Activated CD4-positive, alpha-beta T cell treated with anti-CD3 and anti-CD28 coated beads, Interleukin-10, Interleukin-2, amounts not matched to agents 100 ng/mL and 50 ng/mL, durations not matched to agents 16 hours and 8 hours (primary cell): Measurements from ENCODE around the gene PAQR5.
"Not testable (repeated sequence)": the region's sequence is repeated elsewhere in the genome, so short reads cannot be mapped to it uniquely, and the experiment has no call there.

ENCODE experiments used
- DNase-seq: peaks from one replicate; pipeline ENCODE4 v3.0.0-alpha.2; 2020

The PAQR5 gene

DNA sequence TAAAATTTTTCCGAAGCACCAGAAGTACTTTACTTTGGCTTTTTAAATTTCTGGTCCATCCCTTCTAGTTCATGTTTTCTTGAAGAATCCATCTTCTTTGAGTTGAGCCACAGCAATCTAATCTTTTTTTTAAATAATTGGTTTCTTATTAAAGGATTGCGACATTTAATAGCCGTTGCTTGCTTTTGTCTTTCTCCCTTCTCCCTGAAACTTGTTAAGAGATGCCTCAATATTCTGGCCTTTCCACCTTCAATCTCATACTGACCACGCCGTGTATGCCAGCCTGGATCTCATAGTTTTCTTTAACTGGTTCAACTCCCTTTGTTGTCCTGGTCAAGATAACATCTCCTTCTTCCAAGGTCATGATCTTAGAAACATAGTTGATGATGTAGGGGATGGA lies 135.5 kb downstream of the PAQR5 start:
- no peak for DNase-seq

DNA sequence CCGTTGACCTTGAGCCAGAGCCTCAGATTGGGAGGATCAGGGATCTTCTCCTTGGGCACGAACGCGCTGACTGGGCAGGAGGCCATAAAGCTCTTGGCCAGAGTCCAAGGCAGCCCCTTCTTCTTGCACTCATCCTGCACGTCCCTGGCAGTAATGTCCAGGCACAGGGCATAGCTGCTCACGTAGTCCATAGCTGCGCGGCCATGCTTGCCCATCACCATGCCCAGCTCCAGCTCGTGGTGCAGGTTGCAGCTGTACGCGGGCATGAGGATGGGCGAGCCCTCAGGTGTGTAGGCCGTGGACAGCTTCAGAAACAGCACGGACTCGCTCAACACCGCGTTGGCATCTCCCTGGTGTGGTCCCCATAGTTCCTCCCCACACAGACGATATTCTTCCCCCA lies 136.0 kb downstream of the PAQR5 start:
- no peak for DNase-seq

DNA sequence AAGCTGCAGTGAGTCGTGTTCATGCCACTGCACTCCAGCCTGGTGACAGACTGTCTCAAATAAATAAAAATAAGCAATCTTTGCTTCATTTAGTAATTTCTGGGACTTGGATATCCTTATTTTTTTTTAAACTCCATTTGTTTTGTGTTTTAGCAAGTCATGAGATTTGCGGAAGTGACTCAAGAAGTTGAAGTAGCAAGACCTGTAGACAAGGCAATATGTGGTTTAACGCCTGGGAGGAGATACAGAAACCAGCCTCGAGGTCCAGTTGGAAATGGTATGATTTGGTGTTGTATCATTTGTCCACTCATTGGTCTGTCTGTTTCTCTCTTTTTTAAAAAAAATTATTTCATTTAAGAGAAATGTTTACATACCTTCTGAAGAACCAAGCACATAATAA lies 137.3 kb downstream of the PAQR5 start:
- DNase-seq, result no peak

DNA sequence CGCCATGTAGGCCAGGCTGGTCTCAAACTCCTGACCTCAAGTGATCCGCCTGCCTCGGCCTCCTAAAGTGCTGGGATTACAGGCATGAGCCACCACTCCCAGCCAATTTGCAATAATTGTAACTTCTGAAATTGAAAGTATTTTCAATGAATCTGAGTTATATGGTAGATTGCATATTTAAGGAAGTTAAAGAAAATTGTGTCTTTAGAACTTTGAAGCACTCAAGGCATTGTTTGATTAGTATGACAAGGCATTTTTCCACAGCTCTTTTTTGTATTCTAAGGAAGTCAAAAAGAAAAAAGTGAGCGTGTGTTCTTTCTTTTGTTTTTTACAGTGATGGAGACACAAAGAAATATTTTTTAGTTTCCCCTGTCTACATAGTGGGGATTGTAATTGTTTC lies 138.2 kb downstream of the PAQR5 start:
- no peak for DNase-seq

DNA sequence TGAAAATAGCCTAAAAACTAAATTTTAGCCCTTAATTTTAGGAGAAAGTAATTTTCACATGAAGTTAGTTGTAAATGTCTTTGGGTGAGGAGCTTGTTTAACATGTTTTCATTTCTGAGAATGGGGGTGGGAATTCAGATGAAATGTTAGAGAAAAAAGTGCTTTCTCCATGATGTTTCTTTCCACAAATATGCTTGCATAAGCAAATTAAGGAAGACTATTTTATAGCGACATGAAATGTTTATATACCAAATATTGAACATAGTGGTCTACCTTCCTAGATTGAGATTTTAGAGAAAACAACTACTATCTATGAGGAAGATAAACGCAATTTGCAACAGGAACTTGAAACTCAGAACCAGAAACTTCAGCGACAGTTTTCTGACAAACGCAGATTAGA lies 140.9 kb downstream of the PAQR5 start:
- DNase-seq, result no peak

DNA sequence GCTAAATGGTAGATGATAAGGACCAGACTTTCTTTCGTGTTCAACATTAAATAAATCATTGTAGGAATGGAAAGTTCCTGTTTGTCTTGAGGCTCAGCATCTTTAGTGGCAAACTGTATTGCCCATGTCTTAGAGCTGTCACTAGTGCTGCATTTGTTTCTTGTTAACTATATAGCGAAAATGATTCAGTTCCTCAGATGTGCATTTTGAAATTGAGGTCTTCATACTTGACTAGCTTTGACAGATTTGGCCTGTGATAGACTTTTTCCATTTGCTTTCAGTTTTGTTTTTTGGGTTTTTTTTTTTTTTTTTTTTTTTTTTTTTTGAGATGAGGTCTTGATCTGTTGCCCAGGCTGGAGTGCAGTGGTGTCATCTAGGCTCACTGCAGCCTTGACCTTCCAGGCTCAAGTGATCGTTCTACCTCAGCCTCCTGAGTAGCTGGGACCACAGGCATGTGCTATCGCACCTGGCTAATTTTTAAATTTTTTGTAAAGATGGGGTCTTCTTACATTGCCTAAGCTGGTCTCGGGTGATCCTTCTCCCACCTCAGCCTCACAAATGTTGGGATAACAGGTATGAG lies 144.4 kb downstream of the PAQR5 start:
- peak; percentile 30 for DNase-seq

DNA sequence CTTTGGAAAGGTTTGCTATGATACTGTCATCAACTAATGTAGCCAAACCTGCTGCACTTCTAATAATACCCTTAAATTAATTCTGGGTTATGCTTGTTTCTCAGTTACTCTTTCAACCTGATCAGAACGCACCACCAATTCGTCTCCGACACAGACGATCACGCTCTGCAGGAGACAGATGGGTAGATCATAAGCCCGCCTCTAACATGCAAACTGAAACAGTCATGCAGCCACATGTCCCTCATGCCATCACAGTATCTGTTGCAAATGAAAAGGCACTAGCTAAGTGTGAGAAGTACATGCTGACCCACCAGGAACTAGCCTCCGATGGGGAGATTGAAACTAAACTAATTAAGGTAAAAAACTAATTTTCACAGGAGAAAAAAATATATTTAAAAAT lies 146.0 kb downstream of the PAQR5 start:
- DNase-seq, result no peak

DNA sequence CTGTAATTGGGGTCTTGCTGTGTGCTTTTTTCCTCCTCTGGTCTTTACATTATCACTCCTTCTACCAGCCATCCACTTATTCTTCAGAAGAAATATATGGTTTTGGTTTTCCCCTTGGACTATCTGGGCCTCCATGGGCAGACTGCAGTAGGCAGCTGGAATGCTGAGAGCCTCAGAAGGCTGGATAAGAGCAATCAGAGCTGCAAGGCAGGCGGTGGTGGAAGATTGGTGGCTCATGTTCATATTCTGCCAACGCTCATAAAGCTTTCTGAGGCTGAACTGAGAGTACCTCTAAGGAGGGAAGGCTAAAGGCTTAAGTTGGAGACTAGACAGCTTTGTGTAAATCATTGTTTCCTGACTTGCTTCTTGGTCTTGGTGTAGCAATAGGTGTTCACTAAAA lies 148.2 kb downstream of the PAQR5 start:
- DNase-seq, result no peak

DNA sequence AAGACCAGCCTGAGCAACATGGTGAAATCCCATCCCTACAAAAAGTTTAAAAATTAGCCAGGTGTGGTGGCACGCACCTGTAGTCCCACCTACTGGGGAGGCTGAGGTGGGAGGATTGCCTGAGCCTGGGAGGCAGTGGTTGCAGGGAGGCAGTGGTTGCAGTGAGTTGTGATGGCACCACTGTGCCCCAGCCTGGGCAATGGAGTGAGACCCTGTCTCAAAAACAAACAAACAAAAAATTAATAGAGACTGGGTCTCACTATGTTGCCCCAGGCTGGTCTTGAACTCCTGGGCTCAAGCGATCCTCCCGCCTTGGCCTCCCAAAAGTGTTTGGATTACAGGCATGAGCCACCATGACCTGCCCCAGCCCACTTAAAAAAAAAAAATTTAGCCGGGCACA lies 151.5 kb downstream of the PAQR5 start:
- not testable (repeated sequence) for DNase-seq

DNA sequence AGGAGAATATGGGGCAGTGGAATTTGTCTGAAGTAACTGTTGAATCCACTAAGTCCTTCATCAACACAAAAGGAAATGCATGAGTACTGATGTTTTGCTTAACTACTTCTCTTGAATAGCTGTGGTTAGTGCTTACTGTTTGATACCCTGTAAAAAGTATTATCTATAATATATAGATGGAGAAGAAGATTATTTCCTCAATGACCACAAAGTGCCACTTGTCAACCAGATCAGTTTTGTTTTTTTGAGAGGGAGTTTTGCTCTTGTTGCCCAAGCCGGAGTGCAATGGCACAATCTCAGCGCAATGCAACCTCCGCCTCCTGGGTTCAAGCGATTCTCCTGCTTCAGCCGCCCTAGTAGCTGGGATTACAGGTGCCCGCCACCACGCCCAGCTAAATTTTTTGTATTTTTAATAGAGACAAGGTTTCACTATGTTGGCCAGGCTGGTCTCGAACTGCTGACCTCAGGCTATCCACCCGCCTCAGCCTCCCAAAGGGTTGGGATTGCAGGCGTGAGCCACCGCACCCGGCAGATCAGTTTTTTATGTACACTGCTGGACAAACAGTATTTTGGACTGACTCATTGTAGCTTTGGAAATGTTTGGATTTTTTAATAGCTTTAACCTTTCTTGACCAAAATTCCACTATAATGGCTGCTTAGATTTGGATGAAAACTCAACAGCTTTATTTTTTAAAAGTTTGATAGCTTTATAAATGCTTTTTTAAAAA lies 152.4 kb downstream of the PAQR5 start:
- no peak for DNase-seq

DNA sequence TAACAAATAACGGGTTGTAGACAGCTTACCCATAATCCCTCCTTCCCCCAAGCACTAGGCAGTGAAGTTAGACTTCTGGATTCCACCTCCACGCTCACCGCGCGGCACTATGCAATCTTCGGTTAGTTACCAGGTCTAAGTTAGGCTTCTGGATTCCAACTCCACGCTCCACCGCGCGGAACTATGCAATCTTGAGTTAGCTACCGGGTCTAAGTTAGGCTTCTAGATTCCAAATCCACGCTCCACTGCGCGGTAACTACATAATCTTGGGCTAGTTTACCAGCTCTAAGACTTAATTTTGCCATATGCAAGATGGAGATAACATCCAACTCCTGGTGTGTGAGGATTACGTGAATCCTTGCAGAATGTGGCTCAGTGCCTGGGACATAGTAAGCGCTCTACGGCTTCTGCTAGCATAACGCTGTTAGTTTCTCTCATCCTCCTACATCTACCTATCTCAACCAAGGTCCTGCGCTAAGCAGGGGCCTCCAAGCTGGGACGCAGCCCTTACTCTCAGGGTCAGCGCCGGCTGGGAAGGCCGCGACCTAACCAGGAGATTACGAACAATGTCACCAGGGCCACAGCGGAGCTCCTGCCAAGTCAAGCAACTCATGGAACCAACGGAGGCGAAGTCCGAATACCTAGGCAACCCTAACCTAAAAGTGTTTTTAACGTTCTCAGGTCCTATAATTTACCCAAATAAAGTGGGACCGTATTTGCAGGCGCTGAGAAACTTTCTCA lies 153.4 kb downstream of the PAQR5 start:
- peak; percentile 38 for DNase-seq

DNA sequence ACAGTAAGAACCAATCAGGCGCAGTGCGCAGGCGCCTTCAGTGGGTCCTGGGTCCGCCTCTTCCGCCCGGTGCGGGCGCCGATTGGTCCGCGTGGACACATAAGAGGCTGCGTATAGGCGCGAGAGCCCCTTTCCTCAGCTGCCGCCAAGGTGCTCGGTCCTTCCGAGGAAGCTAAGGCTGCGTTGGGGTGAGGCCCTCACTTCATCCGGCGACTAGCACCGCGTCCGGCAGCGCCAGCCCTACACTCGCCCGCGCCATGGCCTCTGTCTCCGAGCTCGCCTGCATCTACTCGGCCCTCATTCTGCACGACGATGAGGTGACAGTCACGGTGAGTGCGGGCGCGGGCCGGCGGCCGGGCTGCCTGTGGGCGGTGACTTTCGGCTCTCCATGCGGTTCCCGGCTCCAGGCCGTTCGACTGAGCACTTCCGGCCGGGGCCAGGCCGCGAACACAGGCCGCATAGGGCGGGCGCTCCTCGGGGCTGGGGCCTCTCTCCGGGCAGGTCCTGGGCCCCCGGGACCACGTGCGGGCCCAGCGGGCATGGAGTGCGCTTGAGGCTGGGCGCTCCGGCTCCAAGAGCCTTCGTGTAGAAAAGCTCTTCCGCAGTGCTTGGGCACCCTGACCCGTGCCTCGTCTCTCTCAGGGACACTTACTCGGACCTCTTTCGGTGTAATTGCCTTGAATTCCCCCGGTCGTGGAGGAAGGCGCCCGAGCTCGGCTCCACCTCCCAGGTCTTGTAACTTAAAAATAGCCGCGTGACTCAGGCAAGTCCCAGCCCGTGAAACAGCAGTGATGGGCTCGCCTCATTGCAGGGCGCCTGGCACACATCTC lies 154.2 kb downstream of the PAQR5 start, which contains the start of gene RPLP1:
TSS of gene RPLP1 (plus strand) at position 127 of the 830 bp plus-strand sequence. CDS start at position 258, 131 bp downstream.
- peak; percentile 97 for DNase-seq

DNA sequence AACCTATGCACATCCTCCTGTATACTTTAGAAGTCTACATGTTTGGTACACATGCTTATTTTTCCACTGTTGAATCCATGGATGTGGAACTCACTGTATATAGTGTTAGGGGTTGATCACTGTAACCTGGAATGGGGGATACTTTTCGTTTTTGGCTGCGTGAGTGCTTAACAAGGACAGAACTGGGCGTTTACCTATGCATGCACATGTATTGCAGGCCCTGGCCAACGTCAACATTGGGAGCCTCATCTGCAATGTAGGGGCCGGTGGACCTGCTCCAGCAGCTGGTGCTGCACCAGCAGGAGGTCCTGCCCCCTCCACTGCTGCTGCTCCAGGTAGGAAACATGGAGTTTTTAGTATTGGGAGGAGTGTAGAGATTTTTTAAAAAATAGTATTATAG lies 156.2 kb downstream of the PAQR5 start:
- DNase-seq, result no peak

DNA sequence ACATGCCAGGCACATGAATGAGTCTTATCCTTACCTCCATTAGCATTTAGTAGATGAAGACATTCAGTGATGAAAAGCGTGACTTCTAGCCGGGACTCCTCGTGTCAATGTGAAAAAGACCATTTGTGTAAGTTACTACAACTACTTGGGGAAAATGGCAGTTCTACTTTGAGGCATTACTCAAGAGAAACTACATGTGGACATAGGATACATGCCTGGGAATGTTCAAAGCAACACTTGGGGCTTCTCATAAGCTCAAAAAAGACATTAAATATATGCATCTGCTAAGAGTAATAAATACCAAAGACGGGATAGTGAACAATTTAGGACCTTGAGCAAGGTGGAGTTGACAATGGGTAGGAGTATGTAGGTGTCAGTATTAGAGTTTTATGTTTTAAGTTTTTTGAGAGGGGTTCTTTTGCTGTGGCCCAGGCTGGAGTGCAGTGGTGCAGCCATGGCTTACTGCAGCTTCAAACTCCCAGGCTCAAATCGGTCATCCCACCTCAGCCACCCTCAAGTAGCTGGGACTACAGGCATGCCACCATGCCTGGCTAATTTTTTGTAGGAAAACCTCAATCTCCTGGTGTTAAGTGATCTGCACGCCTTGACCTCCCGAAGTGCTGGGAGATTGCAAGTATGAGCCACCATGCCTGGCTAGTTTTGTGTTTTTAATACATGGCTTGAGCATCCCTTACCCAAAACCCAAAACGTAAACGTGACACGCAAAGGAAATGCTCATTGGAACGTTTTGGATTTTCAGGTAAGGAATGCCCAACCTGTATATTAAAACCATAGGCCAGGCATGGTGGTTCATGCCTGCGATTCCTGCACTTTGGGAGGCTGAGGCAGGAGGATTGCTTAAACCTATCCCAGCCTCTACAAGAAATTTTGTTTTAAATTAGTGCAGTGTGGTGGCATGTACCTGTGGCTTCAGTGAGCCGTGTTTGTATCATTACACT lies 157.8 kb downstream of the PAQR5 start:
- no peak for DNase-seq
